OCI-LY7 (cell line): ENCODE results near the gene ADAMTS7. TPM values are rescaled to one million over a fixed set of nuclear protein-coding genes. Genes with fewer than 3 reads are reported as not detected.
"Not testable (repeated sequence)": the region's sequence is repeated elsewhere in the genome, so short reads cannot be mapped to it uniquely, and the experiment has no call there.

Source experiments
- BruUV-seq: library from RNA; stranded (reverse); fragments of 400-500 nt; replicated peaks from 2 replicates; lab custom pipeline; 2021; lab: Mats Ljungman, UMichigan
- CTCF ChIA-PET: fragments of 300-600 bp; sonication (Branson Sonifier 250); formaldehyde crosslinking; loops from one replicate; lab custom pipeline; 2022; ENCODE audit warnings: antibody characterized with exemption; ENCODE audit not compliant: unreplicated experiment; lab: Charles Lee
- POLR2A ChIA-PET: fragments of 300-600 bp; sonication (Branson Sonifier 250); formaldehyde crosslinking; loops from one replicate; lab custom pipeline; 2022; ENCODE audit warnings: antibody characterized with exemption; lab: Charles Lee
- DNase-seq: peaks from one replicate; pipeline ENCODE4 v3.0.0-alpha.2; 2015; ENCODE audit warnings: low spot score
- H2AFZ ChIP-seq: fragments of 200-600 bp; sonication (generic), shearing (Covaris generic); 2 replicates; pipeline ENCODE4 v1.6.1; 2014; ENCODE audit warnings: mild to moderate bottlenecking, antibody characterized with exemption, low read length, moderate library complexity
- H3K27ac ChIP-seq: fragments of 200-600 bp; sonication (generic); 2 replicates; pipeline ENCODE4 v1.5.1; 2014; ENCODE audit warnings: mixed run types, low read depth, mild to moderate bottlenecking, moderate library complexity, low read length, inconsistent platforms; ENCODE audit not compliant: poor library complexity, severe bottlenecking
- H3K36me3 ChIP-seq: fragments of 200-600 bp; sonication (generic); 2 replicates; pipeline ENCODE4 v1.6.1; 2014; ENCODE audit warnings: mild to moderate bottlenecking, antibody characterized with exemption, low read length, moderate library complexity, mixed read lengths; ENCODE audit not compliant: insufficient read depth
- H3K4me1 ChIP-seq: fragments of 200-600 bp; sonication (generic); 2 replicates; pipeline ENCODE4 v1.5.1; 2014; ENCODE audit warnings: mild to moderate bottlenecking, low read length; ENCODE audit not compliant: insufficient read depth, poor library complexity, severe bottlenecking
- H3K4me2 ChIP-seq: fragments of 200-600 bp; sonication (generic); 2 replicates; pipeline ENCODE4 v1.6.1; 2014; ENCODE audit warnings: mild to moderate bottlenecking, low read length
- H3K4me3 ChIP-seq: fragments of 200-600 bp; sonication (generic); 2 replicates; pipeline ENCODE4 v1.5.1; 2014; ENCODE audit warnings: mild to moderate bottlenecking, low read depth, low read length; ENCODE audit not compliant: poor library complexity, severe bottlenecking
- H3K79me2 ChIP-seq: fragments of 200-600 bp; sonication (generic); 2 replicates; pipeline ENCODE4 v1.6.1; 2016; ENCODE audit warnings: low read depth, mild to moderate bottlenecking, low read length, moderate library complexity, mixed read lengths; ENCODE audit not compliant: insufficient read depth
- H3K9me2 ChIP-seq: fragments of 200-600 bp; sonication (generic); 2 replicates; pipeline ENCODE4 v1.6.1; 2016; ENCODE audit warnings: mild to moderate bottlenecking, low read length, mixed read lengths; ENCODE audit not compliant: insufficient read depth
- H3K9me3 ChIP-seq: fragments of 200-600 bp; sonication (generic); 2 replicates; pipeline ENCODE4 v1.6.1; 2014; ENCODE audit warnings: mild to moderate bottlenecking, mixed run types, low read length, mixed read lengths
- H4K20me1 ChIP-seq: fragments of 200-600 bp; sonication (generic); 2 replicates; pipeline ENCODE4 v1.6.1; 2014; ENCODE audit warnings: mild to moderate bottlenecking, antibody characterized with exemption, low read length, moderate library complexity, mixed read lengths; ENCODE audit not compliant: insufficient read depth
- EZH2phosphoT487 ChIP-seq: fragments of 200-600 bp; sonication (generic); IDR thresholded peaks from 2 replicates; pipeline ENCODE4 v1.6.1; 2018; ENCODE audit warnings: low read depth, borderline replicate concordance, mild to moderate bottlenecking, mixed run types, antibody characterized with exemption, low read length, moderate library complexity, mixed read lengths
- intact Hi-C: fragments of 100-400 bp; cut with micrococcal nuclease; formaldehyde crosslinking; loops from one replicate; pipeline ENCODE4 v1.10.0; 2022; ENCODE audit not compliant: unreplicated experiment
- total RNA-seq, 2 experiments: library from RNA; depleted of rRNA in 1 of 2; stranded (reverse); fragments of >200 nt in 1 of 2; shearing (Covaris generic) in 1 of 2; gene quantifications; 2 replicates each; pipeline ENCODE4 v1.2.3, GENCODE V29; 2014 to 2022
- TF ChIP-seq, protein P1 (sequence below): fragments of 200-600 bp; sonication (generic); conservative IDR thresholded peaks from 2 replicates; pipeline ENCODE4 v1.5.1; 2014; ENCODE audit warnings: mild to moderate bottlenecking, antibody characterized with exemption, low read length, moderate library complexity, mixed read lengths

The ADAMTS7 gene
- total RNA-seq, 2 experiments from 2014 or later: 0.08 to 0.19 TPM

DNA sequence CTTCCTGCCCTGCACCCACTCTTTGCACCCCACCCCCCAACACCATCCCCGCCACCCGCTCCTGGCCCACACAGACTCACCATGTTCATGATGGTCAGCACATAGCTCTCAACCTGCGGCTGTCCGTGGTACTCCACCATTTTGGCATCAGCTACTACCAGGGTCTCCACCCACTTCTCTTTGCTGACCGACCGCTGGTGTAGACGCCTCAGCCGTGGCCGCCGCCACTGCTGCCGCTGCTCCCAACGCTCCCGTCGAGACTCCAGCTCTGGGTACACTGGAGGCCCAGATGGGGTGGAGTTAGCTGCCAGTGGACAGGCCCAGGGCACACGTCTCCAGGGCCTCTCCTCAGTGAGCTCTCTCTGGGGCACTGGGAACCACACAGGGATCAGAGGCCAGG, 14.8 kb downstream of the ADAMTS7 start:
- H3K36me3 ChIP-seq: no peaks in the 10 kb centered on the region
- no peaks in the 10 kb centered on the region for H3K79me2 ChIP-seq
- no peaks in the 10 kb centered on the region for H3K9me2 ChIP-seq
- no peaks in the 10 kb centered on the region for H4K20me1 ChIP-seq
- no peaks in the 10 kb centered on the region for H3K9me3 ChIP-seq
- no TSS peak for BruUV-seq
- no peaks in the 10 kb centered on the region for H3K4me1 ChIP-seq
- H3K27ac ChIP-seq: no peak overlapping the region
- TF ChIP-seq, protein P1, sequence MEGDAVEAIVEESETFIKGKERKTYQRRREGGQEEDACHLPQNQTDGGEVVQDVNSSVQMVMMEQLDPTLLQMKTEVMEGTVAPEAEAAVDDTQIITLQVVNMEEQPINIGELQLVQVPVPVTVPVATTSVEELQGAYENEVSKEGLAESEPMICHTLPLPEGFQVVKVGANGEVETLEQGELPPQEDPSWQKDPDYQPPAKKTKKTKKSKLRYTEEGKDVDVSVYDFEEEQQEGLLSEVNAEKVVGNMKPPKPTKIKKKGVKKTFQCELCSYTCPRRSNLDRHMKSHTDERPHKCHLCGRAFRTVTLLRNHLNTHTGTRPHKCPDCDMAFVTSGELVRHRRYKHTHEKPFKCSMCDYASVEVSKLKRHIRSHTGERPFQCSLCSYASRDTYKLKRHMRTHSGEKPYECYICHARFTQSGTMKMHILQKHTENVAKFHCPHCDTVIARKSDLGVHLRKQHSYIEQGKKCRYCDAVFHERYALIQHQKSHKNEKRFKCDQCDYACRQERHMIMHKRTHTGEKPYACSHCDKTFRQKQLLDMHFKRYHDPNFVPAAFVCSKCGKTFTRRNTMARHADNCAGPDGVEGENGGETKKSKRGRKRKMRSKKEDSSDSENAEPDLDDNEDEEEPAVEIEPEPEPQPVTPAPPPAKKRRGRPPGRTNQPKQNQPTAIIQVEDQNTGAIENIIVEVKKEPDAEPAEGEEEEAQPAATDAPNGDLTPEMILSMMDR: no peak
- no peak for TF ChIP-seq EZH2phosphoT487
- H3K4me3 ChIP-seq: no peak overlapping the region
- intact Hi-C loops: no loop called here
- ChIA-PET CTCF (no interaction called here), POLR2A (no interaction called here)
- H2AFZ ChIP-seq: no peak overlapping the region
- DNase-seq: no peak
- no peak overlapping the region for H3K4me2 ChIP-seq

DNA sequence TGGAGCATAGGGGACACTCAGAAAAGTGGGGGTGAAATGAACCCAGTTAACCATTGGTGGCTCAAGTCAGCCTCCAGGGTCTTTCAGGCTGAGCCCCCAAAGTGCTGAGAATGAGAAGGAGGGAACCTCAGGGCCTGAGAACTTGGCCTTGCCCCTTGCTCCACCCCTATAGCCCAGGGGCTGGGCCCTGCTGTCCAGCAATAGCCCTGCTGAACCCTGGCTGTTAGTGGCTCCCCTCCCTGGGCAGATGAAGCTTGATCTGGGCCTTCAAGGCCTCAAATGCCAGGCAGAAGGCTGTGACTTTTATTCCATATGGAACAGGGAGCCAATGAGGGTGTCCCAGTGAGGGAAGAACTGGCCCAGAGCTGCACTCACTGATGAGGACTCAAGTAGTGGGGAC, 16.2 kb downstream of the ADAMTS7 start:
- Histone ChIP-seq H3K4me1 (no peaks in the 10 kb centered on the region), H2AFZ (no peak overlapping the region), H3K9me2 (no peaks in the 10 kb centered on the region), H3K36me3 (no peaks in the 10 kb centered on the region), H3K9me3 (no peaks in the 10 kb centered on the region), H3K79me2 (no peaks in the 10 kb centered on the region), H3K4me2 (no peak overlapping the region), H4K20me1 (no peaks in the 10 kb centered on the region), H3K4me3 (no peak overlapping the region), H3K27ac (no peak overlapping the region)
- BruUV-seq: no TSS peak
- no peak for DNase-seq
- POLR2A ChIA-PET: no interaction called here
- TF ChIP-seq, protein P1: no peak
- no peak for TF ChIP-seq EZH2phosphoT487
- CTCF ChIA-PET: no interaction called here
- intact Hi-C loops: no loop called here

- H3K4me2 ChIP-seq, H3K36me3 ChIP-seq, H4K20me1 ChIP-seq, H3K9me3 ChIP-seq, CTCF ChIA-PET, H3K79me2 ChIP-seq, H3K9me2 ChIP-seq, H2AFZ ChIP-seq, H3K4me1 ChIP-seq, BruUV-seq, DNase-seq, H3K27ac ChIP-seq, POLR2A ChIA-PET, H3K4me3 ChIP-seq, intact Hi-C loops: not testable (repeated sequence)
These were observed 16.8 kb downstream of the ADAMTS7 start for GRCh38 chr15:78794446-78794845.
